ENCODE results near the gene SLC39A10. TPM values are rescaled to one million over a fixed set of nuclear protein-coding genes. Genes with fewer than 3 reads are reported as not detected.

SLC39A10 gene
- total RNA-seq, 1 donor from 2014 or later: 62.0 TPM

- no peak for TF ChIP-seq CTCF (IDR thresholded peaks at IDR 0.05; ENCODE audit: unreplicated experiment)
- DNase-seq (ENCODE audit: low spot score): no peak
- Mint-ChIP-seq H3K27ac (ENCODE audit: unreplicated experiment) (no peak overlapping the region), H3K4me3 (ENCODE audit: unreplicated experiment) (no peak overlapping the region), H3K9me3 (ENCODE audit: unreplicated experiment) (no peaks in the 10 kb centered on the region), H3K4me1 (ENCODE audit: unreplicated experiment) (no peaks in the 10 kb centered on the region), H3K27me3 (ENCODE audit: unreplicated experiment) (peaks cover 2% of the 10 kb centered on the region), H3K36me3 (ENCODE audit: low read depth, unreplicated experiment) (peaks cover 11% of the 10 kb centered on the region)
These were observed 18.9 kb downstream of the SLC39A10 start for GRCh38 chr2:195675783-195676427.

- H3K4me1 Mint-ChIP-seq (ENCODE audit: unreplicated experiment): no peaks in the 10 kb centered on the region
- H3K27me3 Mint-ChIP-seq (ENCODE audit: unreplicated experiment): peaks cover 2% of the 10 kb centered on the region
- no peak overlapping the region for H3K4me3 Mint-ChIP-seq (ENCODE audit: unreplicated experiment)
- no peak for DNase-seq (ENCODE audit: low spot score)
- H3K27ac Mint-ChIP-seq (ENCODE audit: unreplicated experiment): no peak overlapping the region
- peaks cover 13% of the 10 kb centered on the region for H3K36me3 Mint-ChIP-seq (ENCODE audit: low read depth, unreplicated experiment)
- no peak for TF ChIP-seq CTCF (IDR thresholded peaks at IDR 0.05; ENCODE audit: unreplicated experiment)
- H3K9me3 Mint-ChIP-seq (ENCODE audit: unreplicated experiment): no peaks in the 10 kb centered on the region
These were observed 20.3 kb downstream of the SLC39A10 start for GRCh38 chr2:195677290-195677689.

GRCh38 chr2:195677884-195678283 is 20.9 kb downstream of the SLC39A10 start:
- no peaks in the 10 kb centered on the region for H3K4me1 Mint-ChIP-seq (ENCODE audit: unreplicated experiment)
- DNase-seq (ENCODE audit: low spot score): no peak
- no peak overlapping the region for H3K27ac Mint-ChIP-seq (ENCODE audit: unreplicated experiment)
- no peak for TF ChIP-seq CTCF (IDR thresholded peaks at IDR 0.05; ENCODE audit: unreplicated experiment)
- H3K9me3 Mint-ChIP-seq (ENCODE audit: unreplicated experiment): no peaks in the 10 kb centered on the region
- no peak overlapping the region for H3K4me3 Mint-ChIP-seq (ENCODE audit: unreplicated experiment)
- peaks cover 2% of the 10 kb centered on the region for H3K27me3 Mint-ChIP-seq (ENCODE audit: unreplicated experiment)
- H3K36me3 Mint-ChIP-seq (ENCODE audit: low read depth, unreplicated experiment): peaks cover 13% of the 10 kb centered on the region

- no peak overlapping the region for H3K27ac Mint-ChIP-seq (ENCODE audit: unreplicated experiment)
- DNase-seq (ENCODE audit: low spot score): no peak
- no peaks in the 10 kb centered on the region for H3K9me3 Mint-ChIP-seq (ENCODE audit: unreplicated experiment)
- no peaks in the 10 kb centered on the region for H3K27me3 Mint-ChIP-seq (ENCODE audit: unreplicated experiment)
- H3K4me3 Mint-ChIP-seq (ENCODE audit: unreplicated experiment): no peak overlapping the region
- no peak for TF ChIP-seq CTCF (IDR thresholded peaks at IDR 0.05; ENCODE audit: unreplicated experiment)
- peaks cover 13% of the 10 kb centered on the region for H3K36me3 Mint-ChIP-seq (ENCODE audit: low read depth, unreplicated experiment)
- no peaks in the 10 kb centered on the region for H3K4me1 Mint-ChIP-seq (ENCODE audit: unreplicated experiment)
These were observed 25.1 kb downstream of the SLC39A10 start for GRCh38 chr2:195682077-195682476.

- Mint-ChIP-seq H3K9me3 (ENCODE audit: unreplicated experiment) (no peaks in the 10 kb centered on the region), H3K27me3 (ENCODE audit: unreplicated experiment) (no peaks in the 10 kb centered on the region), H3K36me3 (ENCODE audit: low read depth, unreplicated experiment) (peaks cover 13% of the 10 kb centered on the region), H3K4me1 (ENCODE audit: unreplicated experiment) (no peaks in the 10 kb centered on the region), H3K27ac (ENCODE audit: unreplicated experiment) (no peak overlapping the region), H3K4me3 (ENCODE audit: unreplicated experiment) (no peak overlapping the region)
- no peak for TF ChIP-seq CTCF (IDR thresholded peaks at IDR 0.05; ENCODE audit: unreplicated experiment)
- DNase-seq (ENCODE audit: low spot score): no peak
These were observed 26.1 kb downstream of the SLC39A10 start for GRCh38 chr2:195683174-195683573.
